ENCODE results near the gene TMEM175. TPM values are rescaled to one million over a fixed set of nuclear protein-coding genes. Genes with fewer than 3 reads are reported as not detected.

The TMEM175 gene
- total and polyA plus RNA-seq, 9 of the 15 experiments (the other 6 are each of a cell fraction or from before 2014, with no cell fraction given), result 0.13 to 30.9 (median 9.4) TPM

DNA sequence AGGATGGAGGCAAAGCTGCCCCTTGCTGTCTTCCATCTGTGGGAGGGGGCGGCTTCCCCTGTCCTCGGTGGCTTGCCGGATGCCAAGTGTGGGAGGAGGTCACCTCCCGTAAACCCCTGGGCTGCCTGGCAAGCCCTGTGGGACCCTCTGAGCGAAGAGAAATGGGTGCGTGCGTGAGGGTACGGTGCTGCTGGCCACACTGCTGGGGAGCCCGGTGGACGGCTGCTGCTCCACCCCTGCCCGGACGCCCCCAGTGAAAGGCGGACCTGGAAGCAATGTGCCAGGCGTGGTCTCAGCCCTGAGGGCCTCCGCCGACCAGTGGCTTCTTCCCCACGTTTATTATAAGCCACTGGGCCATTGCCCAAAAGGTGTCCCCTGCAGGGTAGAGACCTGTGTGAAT, 50.0 kb downstream of the TMEM175 start:
- H3K27ac ChIP-seq (ENCODE audit: extremely low read depth, low read depth, low read length), result no peak overlapping the region
- no peak for FAIRE-seq
- DNase-seq (ENCODE audit: extremely low read depth in 1 of 4, low spot score in 3 of 4), result no peak
- intact Hi-C loops (cut with micrococcal nuclease) (loop anchor here (10.0 kb wide), 2 partner anchors 217 to 297 kb away; partner anchors contain the start of gene SLC49A3), in situ Hi-C loops (cut with MboI) (no loop called here)
- no peak overlapping the region for H2AFZ ChIP-seq (ENCODE audit: low read depth, low read length)
- H3K36me3 ChIP-seq (ENCODE audit: control insufficient read depth, insufficient read depth, low read length), result no peaks in the 10 kb centered on the region
- TF ChIP-seq MCM5 (IDR thresholded peaks at IDR 0.05; ENCODE audit: low read depth), result no peak
- peak; percentile 32; the same call in 1 of the 2 replicates for TF ChIP-seq RBFOX2 (IDR thresholded peaks at IDR 0.05; ENCODE audit: low read depth, low read length)
- BruUV-seq (replicated peaks), result no TSS peak
- 88% methylated on average over 12 of the region's 17 CpGs for WGBS (ENCODE audit: insufficient coverage, low coverage, missing lambda C conversion rate)
- no peak for ATAC-seq
- H3K4me2 ChIP-seq (ENCODE audit: insufficient read depth, low read length), result no peak overlapping the region
- peaks cover 23% of the 10 kb centered on the region for H3K79me2 ChIP-seq (ENCODE audit: control insufficient read depth, insufficient read depth, low read length)
- peaks cover 40 to 54% of the 10 kb centered on the region in 2 experiments for H3K4me1 ChIP-seq (replicated peaks in 1 of 2; ENCODE audit: control insufficient read depth in 2 of 2, insufficient read depth in 2 of 2, low read length in 2 of 2)
- ChIA-PET POLR2A (no interaction called here), CTCF (ENCODE audit: low intra/inter-chr PET ratio) (no interaction called here)
- no peaks in the 10 kb centered on the region for H3K9me1 ChIP-seq (ENCODE audit: control insufficient read depth, insufficient read depth, low read length)
- H3K27me3 ChIP-seq (ENCODE audit: control insufficient read depth in 2 of 2, insufficient read depth in 2 of 2, low read length in 2 of 2), result no peaks in the 10 kb centered on the region
- peak overlapping the region in 1 of 2 experiments; percentile 75; a peak in 1 of 4 replicates for H3K9ac ChIP-seq (ENCODE audit: insufficient read depth in 1 of 2, low read depth in 2 of 2, low read length in 2 of 2)
- H3K4me3 ChIP-seq, result no peak overlapping the region
- no peaks in the 10 kb centered on the region for H3K9me3 ChIP-seq (replicated peaks; ENCODE audit: control insufficient read depth, insufficient read depth, low read depth, low read length)
- H4K20me1 ChIP-seq (replicated peaks; ENCODE audit: control insufficient read depth, insufficient read depth, low read length), result no peaks in the 10 kb centered on the region

DNA sequence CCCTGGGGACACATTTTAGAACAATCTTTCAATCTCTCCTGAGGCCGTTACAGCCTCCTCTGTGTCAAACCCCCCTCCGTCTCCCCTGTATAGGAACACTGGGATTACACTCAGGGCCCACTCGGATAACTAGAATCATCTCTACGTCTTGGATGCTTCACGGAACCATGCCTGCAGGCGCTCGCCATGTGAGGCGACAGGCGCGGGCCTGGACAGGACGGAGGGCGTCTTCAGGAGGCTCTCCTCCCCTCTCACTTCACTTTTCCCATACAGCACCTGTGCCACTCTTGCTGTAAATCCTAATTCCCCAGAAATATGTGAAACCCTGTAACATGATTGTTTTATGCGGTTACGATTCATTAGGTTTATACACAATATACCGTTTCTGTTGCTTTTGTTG, 50.6 kb downstream of the TMEM175 start:
- no peak for FAIRE-seq
- TF ChIP-seq HNRNPK (IDR thresholded peaks at IDR 0.05; ENCODE audit: low read depth, low read length, poor library complexity, severe bottlenecking) (no peak), ZNF212 (CRISPR knock-in tag; IDR thresholded peaks at IDR 0.05) (no peak), JUN (IDR thresholded peaks at IDR 0.05; ENCODE audit: borderline replicate concordance, low read depth, low read length) (no peak), JUN (CRISPR knock-in tag; IDR thresholded peaks at IDR 0.05; ENCODE audit: borderline replicate concordance) (no peak), ZNF507 (tag; conservative IDR thresholded peaks at IDR 0.05) (no peak), SRSF1 (IDR thresholded peaks at IDR 0.05; ENCODE audit: low read depth, low read length) (no peak), LEF1 (IDR thresholded peaks at IDR 0.05) (no peak), ZNF695 (CRISPR knock-in tag; IDR thresholded peaks at IDR 0.05) (no peak), ZNF354B (CRISPR knock-in tag; IDR thresholded peaks at IDR 0.05) (no peak), CBX5 (IDR thresholded peaks at IDR 0.05; ENCODE audit: borderline replicate concordance, low read depth) (no peak), NRF1 (conservative IDR thresholded peaks at IDR 0.05 in 1 of 2, IDR thresholded peaks at IDR 0.05 in 1 of 2) (no peak)
- TF ChIP-seq, protein P1, sequence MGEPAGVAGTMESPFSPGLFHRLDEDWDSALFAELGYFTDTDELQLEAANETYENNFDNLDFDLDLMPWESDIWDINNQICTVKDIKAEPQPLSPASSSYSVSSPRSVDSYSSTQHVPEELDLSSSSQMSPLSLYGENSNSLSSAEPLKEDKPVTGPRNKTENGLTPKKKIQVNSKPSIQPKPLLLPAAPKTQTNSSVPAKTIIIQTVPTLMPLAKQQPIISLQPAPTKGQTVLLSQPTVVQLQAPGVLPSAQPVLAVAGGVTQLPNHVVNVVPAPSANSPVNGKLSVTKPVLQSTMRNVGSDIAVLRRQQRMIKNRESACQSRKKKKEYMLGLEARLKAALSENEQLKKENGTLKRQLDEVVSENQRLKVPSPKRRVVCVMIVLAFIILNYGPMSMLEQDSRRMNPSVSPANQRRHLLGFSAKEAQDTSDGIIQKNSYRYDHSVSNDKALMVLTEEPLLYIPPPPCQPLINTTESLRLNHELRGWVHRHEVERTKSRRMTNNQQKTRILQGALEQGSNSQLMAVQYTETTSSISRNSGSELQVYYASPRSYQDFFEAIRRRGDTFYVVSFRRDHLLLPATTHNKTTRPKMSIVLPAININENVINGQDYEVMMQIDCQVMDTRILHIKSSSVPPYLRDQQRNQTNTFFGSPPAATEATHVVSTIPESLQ (CRISPR knock-in tag; IDR thresholded peaks at IDR 0.05), result no peak
- TF ChIP-seq, protein P2, sequence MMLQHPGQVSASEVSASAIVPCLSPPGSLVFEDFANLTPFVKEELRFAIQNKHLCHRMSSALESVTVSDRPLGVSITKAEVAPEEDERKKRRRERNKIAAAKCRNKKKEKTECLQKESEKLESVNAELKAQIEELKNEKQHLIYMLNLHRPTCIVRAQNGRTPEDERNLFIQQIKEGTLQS (IDR thresholded peaks at IDR 0.05), result no peak
- TF ChIP-seq, protein P2 (CRISPR knock-in tag; conservative IDR thresholded peaks at IDR 0.05), result no peak

More for the DNA sequence above, 50.6 kb downstream of the TMEM175 start:
- POLR2A ChIA-PET, result no interaction called here
- WGBS (ENCODE audit: insufficient coverage, low coverage, missing lambda C conversion rate), result 90% methylated on average over 15 of the region's 15 CpGs
- Histone ChIP-seq H3K4me3 (no peak overlapping the region), H3K4me1 (replicated peaks in 1 of 2; ENCODE audit: control insufficient read depth in 2 of 2, insufficient read depth in 2 of 2, low read length in 2 of 2) (peaks cover 43 to 59% of the 10 kb centered on the region in 2 experiments), H2AFZ (ENCODE audit: low read depth, low read length) (no peak overlapping the region), H3K27me3 (ENCODE audit: control insufficient read depth in 2 of 2, insufficient read depth in 2 of 2, low read length in 2 of 2) (no peaks in the 10 kb centered on the region), H3K9me1 (ENCODE audit: control insufficient read depth, insufficient read depth, low read length) (no peaks in the 10 kb centered on the region), H3K79me2 (ENCODE audit: control insufficient read depth, insufficient read depth, low read length) (peaks cover 28% of the 10 kb centered on the region), H3K36me3 (ENCODE audit: control insufficient read depth, insufficient read depth, low read length) (no peaks in the 10 kb centered on the region), H3K4me2 (ENCODE audit: insufficient read depth, low read length) (no peak overlapping the region), H3K27ac (ENCODE audit: extremely low read depth, low read depth, low read length) (no peak overlapping the region), H3K9me3 (replicated peaks; ENCODE audit: control insufficient read depth, insufficient read depth, low read depth, low read length) (no peaks in the 10 kb centered on the region; the same call in 1 of the 2 replicates), H4K20me1 (replicated peaks; ENCODE audit: control insufficient read depth, insufficient read depth, low read length) (no peaks in the 10 kb centered on the region), H3K9ac (ENCODE audit: insufficient read depth in 1 of 2, low read depth in 2 of 2, low read length in 2 of 2) (peak overlapping the region in 1 of 2 experiments; percentile 74; a peak in 1 of 4 replicates)
- CTCF ChIA-PET (ENCODE audit: low intra/inter-chr PET ratio), result no interaction called here
- intact Hi-C loops (cut with micrococcal nuclease), result loop anchor here (10.0 kb wide), 2 partner anchors 218 to 298 kb away; partner anchors contain the start of gene SLC49A3
- ATAC-seq (no peak), DNase-seq (ENCODE audit: extremely low read depth in 1 of 4, low spot score in 3 of 4) (no peak)
- no TSS peak for BruUV-seq (replicated peaks)
- in situ Hi-C loops (cut with MboI), result no loop called here

Measured in K562 (cell line).